Left ventricle myocardium inferior (tissue), 1 donor: Measurements from ENCODE around the gene PNRC1. TPM values are rescaled to one million over a fixed set of nuclear protein-coding genes. Genes with fewer than 3 reads are reported as not detected.

Experiments
- DNase-seq: peaks from one replicate; pipeline ENCODE4 v3.0.0-alpha.2; 2020
- H3K27ac ChIP-seq: fragments of 200-600 bp; replicated peaks from 2 replicates; pipeline ENCODE4 v1.8.0; 2021
- H3K27me3 ChIP-seq: fragments of 200-600 bp; 2 replicates; pipeline ENCODE4 v1.8.0; 2021; ENCODE audit warnings: low read depth
- H3K36me3 ChIP-seq: fragments of 200-600 bp; 2 replicates; pipeline ENCODE4 v1.8.0; 2021
- H3K4me1 ChIP-seq: fragments of 200-600 bp; 2 replicates; pipeline ENCODE4 v1.8.0; 2021
- H3K4me3 ChIP-seq: fragments of 200-600 bp; 2 replicates; pipeline ENCODE4 v1.8.0; 2021; ENCODE audit warnings: mild to moderate bottlenecking, moderate library complexity
- H3K9me3 ChIP-seq: fragments of 200-600 bp; replicated peaks from 2 replicates; pipeline ENCODE4 v1.8.0; 2021
- CTCF ChIP-seq: fragments of 200-600 bp; IDR thresholded peaks from 2 replicates; pipeline ENCODE4 v1.8.0; 2021; ENCODE audit warnings: antibody characterized with exemption, mild to moderate bottlenecking, borderline replicate concordance
- intact Hi-C: fragments of 100-400 bp; cut with micrococcal nuclease; formaldehyde crosslinking; loops from one replicate; pipeline ENCODE4 v1.11.0; 2022
- total RNA-seq: library from RNA; stranded (reverse); fragmentation: NEBNext Ultra II Directional; extraction: Animal tissue kit (Norgen Biotek cat#: 25700); gene quantifications from one replicate; pipeline ENCODE4 v1.2.1, GENCODE V29; 2021
- donor health status: DM: no; HTN: yes; CAD: no; lungs with severe emphysema.

The PNRC1 gene
- total RNA-seq, 1 donor from 2014 or later = 180 TPM

- intact Hi-C loops = no loop called here
- H3K36me3 ChIP-seq = no peaks in the 10 kb centered on the region
- no peaks in the 10 kb centered on the region for H3K4me1 ChIP-seq
- no peaks in the 10 kb centered on the region for H3K27me3 ChIP-seq
- TF ChIP-seq CTCF = no peak
- no peak for DNase-seq
- H3K4me3 ChIP-seq = no peak overlapping the region
- H3K27ac ChIP-seq = no peak overlapping the region
- peaks cover 15% of the 10 kb centered on the region for H3K9me3 ChIP-seq
Measured at GRCh38 chr6:89132057-89132456, 51.5 kb downstream of the PNRC1 start.

GRCh38 chr6:89133981-89134380 is 53.4 kb downstream of the PNRC1 start:
- Histone ChIP-seq H3K27ac (no peak overlapping the region), H3K4me1 (peaks cover 4% of the 10 kb centered on the region), H3K36me3 (no peaks in the 10 kb centered on the region), H3K27me3 (no peaks in the 10 kb centered on the region), H3K4me3 (no peak overlapping the region), H3K9me3 (no peaks in the 10 kb centered on the region)
- DNase-seq = no peak
- intact Hi-C loops = no loop called here
- TF ChIP-seq CTCF = no peak

- no peaks in the 10 kb centered on the region for H3K9me3 ChIP-seq
- intact Hi-C loops = no loop called here
- DNase-seq = no peak
Measured at GRCh38 chr6:89134723-89135122, 54.2 kb downstream of the PNRC1 start.

More at GRCh38 chr6:89134723-89135122, 54.2 kb downstream of the PNRC1 start:
- H3K27me3 ChIP-seq = no peaks in the 10 kb centered on the region
- no peak overlapping the region for H3K27ac ChIP-seq
- peaks cover 4% of the 10 kb centered on the region for H3K4me1 ChIP-seq
- H3K36me3 ChIP-seq = no peaks in the 10 kb centered on the region
- no peak for TF ChIP-seq CTCF
- H3K4me3 ChIP-seq = no peak overlapping the region

Other genes starting within 250 kb of the PNRC1 start
- gene RNGTT, start 117.1 kb upstream of the PNRC1 start, total RNA-seq = 9.1 TPM
- gene SRSF12, start 37.3 kb downstream of the PNRC1 start, total RNA-seq = not detected
- gene PM20D2, start 65.3 kb downstream of the PNRC1 start, total RNA-seq = 14.3 TPM
- not detected for gene GABRR1, start 136.6 kb downstream of the PNRC1 start, total RNA-seq
- 0.69 TPM for gene GABRR2, start 234.5 kb downstream of the PNRC1 start, total RNA-seq